ENCODE results near the gene MAP4K3. TPM values are rescaled to one million over a fixed set of nuclear protein-coding genes. Genes with fewer than 3 reads are reported as not detected.
"Not testable (repeated sequence)": the region's sequence is repeated elsewhere in the genome, so short reads cannot be mapped to it uniquely, and the experiment has no call there.

The MAP4K3 gene
- total RNA-seq, 1 donor from 2014 or later, result 10.1 TPM

GRCh38 chr2:39306626-39307025 lies 130.5 kb downstream of the MAP4K3 start:
- no peak for DNase-seq (ENCODE audit: low read depth in 2 of 2)

GRCh38 chr2:39304729-39305128 lies 132.4 kb downstream of the MAP4K3 start:
- DNase-seq (ENCODE audit: low read depth in 2 of 2), result no peak

GRCh38 chr2:39304200-39304599 lies 132.9 kb downstream of the MAP4K3 start:
- DNase-seq (ENCODE audit: low read depth in 2 of 2), result no peak

- no peak for DNase-seq (ENCODE audit: low read depth in 2 of 2)
Observed at GRCh38 chr2:39301352-39301751, 135.7 kb downstream of the MAP4K3 start.

- no peak for DNase-seq (ENCODE audit: low read depth in 2 of 2)
Observed at GRCh38 chr2:39300044-39300978, 136.8 kb downstream of the MAP4K3 start.

GRCh38 chr2:39290433-39290832 lies 146.7 kb downstream of the MAP4K3 start:
- DNase-seq (ENCODE audit: low read depth in 2 of 2), result no peak

GRCh38 chr2:39289609-39290008 lies 147.5 kb downstream of the MAP4K3 start:
- no peak for DNase-seq (ENCODE audit: low read depth in 2 of 2)

- no peak for DNase-seq (ENCODE audit: low read depth in 2 of 2)
Observed at GRCh38 chr2:39283561-39283960, 153.5 kb downstream of the MAP4K3 start.

GRCh38 chr2:39281391-39281790 lies 155.7 kb downstream of the MAP4K3 start:
- DNase-seq (ENCODE audit: low read depth in 2 of 2), result no peak

GRCh38 chr2:39275016-39275415 lies 162.1 kb downstream of the MAP4K3 start:
- DNase-seq (ENCODE audit: low read depth in 2 of 2), result no peak

GRCh38 chr2:39269941-39270340 lies 167.1 kb downstream of the MAP4K3 start:
- DNase-seq (ENCODE audit: low read depth in 2 of 2), result no peak

- no peak for DNase-seq (ENCODE audit: low read depth in 2 of 2)
Observed at GRCh38 chr2:39266916-39267434, 170.1 kb downstream of the MAP4K3 start.

GRCh38 chr2:39266139-39266805 lies 170.8 kb downstream of the MAP4K3 start:
- DNase-seq (ENCODE audit: low read depth in 2 of 2), result no peak

GRCh38 chr2:39265315-39265714 lies 171.8 kb downstream of the MAP4K3 start:
- no peak for DNase-seq (ENCODE audit: low read depth in 2 of 2)

GRCh38 chr2:39264733-39265132 lies 172.4 kb downstream of the MAP4K3 start:
- peak in 1 of 2 donors; percentile 30 for DNase-seq (ENCODE audit: low read depth in 2 of 2)

GRCh38 chr2:39260087-39260486 lies 177.0 kb downstream of the MAP4K3 start:
- no peak for DNase-seq (ENCODE audit: low read depth in 2 of 2)

GRCh38 chr2:39256040-39256439 lies 181.0 kb downstream of the MAP4K3 start:
- no peak for DNase-seq (ENCODE audit: low read depth in 2 of 2)

- no peak for DNase-seq (ENCODE audit: low read depth in 2 of 2)
Observed at GRCh38 chr2:39252888-39253518, 184.1 kb downstream of the MAP4K3 start.

- no peak for DNase-seq (ENCODE audit: low read depth in 2 of 2)
Observed at GRCh38 chr2:39247512-39248043, 189.5 kb downstream of the MAP4K3 start.

- no peak for DNase-seq (ENCODE audit: low read depth in 2 of 2)
Observed at GRCh38 chr2:39246382-39246980, 190.6 kb downstream of the MAP4K3 start.

- DNase-seq (ENCODE audit: low read depth in 2 of 2), result not testable (repeated sequence)
Observed at GRCh38 chr2:39244963-39245625, 192.0 kb downstream of the MAP4K3 start.
